ENCODE results near the gene IFT20. TPM values are rescaled to one million over a fixed set of nuclear protein-coding genes. Genes with fewer than 3 reads are reported as not detected.

IFT20 gene
- total RNA-seq, 4 donors from 2014 or later = 34.1 to 56.5 (median 51.4) TPM

GRCh38 chr17:28290703-28291102, 44.6 kb downstream of the IFT20 start:
- Histone ChIP-seq H3K27ac (no peak overlapping the region), H3K9me3 (no peaks in the 10 kb centered on the region), H3K4me3 (no peak overlapping the region), H3K27me3 (peaks cover 10% of the 10 kb centered on the region), H3K36me3 (no peaks in the 10 kb centered on the region), H3K4me1 (no peaks in the 10 kb centered on the region)
- WGBS, 2 donors (ENCODE audit: low coverage in 1 of 2) = 82% methylated on average over 2 of the region's 2 CpGs; no CpG with 5 or more reads in 1 of the 2 donors
- ATAC-seq = no peak
- TF ChIP-seq POLR2AphosphoS5 (IDR thresholded peaks at IDR 0.05) (no peak), POLR2A (IDR thresholded peaks at IDR 0.05) (no peak), CTCF (IDR thresholded peaks at IDR 0.05) (no peak), EP300 (IDR thresholded peaks at IDR 0.05) (no peak)

GRCh38 chr17:28285965-28286364, 49.3 kb downstream of the IFT20 start:
- WGBS, 2 donors (ENCODE audit: low coverage in 1 of 2) = 54 to 74% methylated on average over 2 of the region's 2 CpGs
- no peak for ATAC-seq
- Histone ChIP-seq H3K4me3 (no peak overlapping the region), H3K9me3 (no peaks in the 10 kb centered on the region), H3K4me1 (no peaks in the 10 kb centered on the region), H3K27ac (no peak overlapping the region), H3K36me3 (no peaks in the 10 kb centered on the region), H3K27me3 (no peaks in the 10 kb centered on the region)
- TF ChIP-seq EP300 (IDR thresholded peaks at IDR 0.05) (no peak), CTCF (IDR thresholded peaks at IDR 0.05) (no peak), POLR2AphosphoS5 (IDR thresholded peaks at IDR 0.05) (no peak), POLR2A (IDR thresholded peaks at IDR 0.05) (no peak)

GRCh38 chr17:28282596-28282995, 52.7 kb downstream of the IFT20 start:
- TF ChIP-seq POLR2A (IDR thresholded peaks at IDR 0.05) (no peak), CTCF (IDR thresholded peaks at IDR 0.05) (no peak), POLR2AphosphoS5 (IDR thresholded peaks at IDR 0.05) (no peak), EP300 (IDR thresholded peaks at IDR 0.05) (no peak)
- ATAC-seq = no peak
- Histone ChIP-seq H3K36me3 (no peaks in the 10 kb centered on the region), H3K4me1 (no peaks in the 10 kb centered on the region), H3K9me3 (no peaks in the 10 kb centered on the region), H3K4me3 (no peak overlapping the region), H3K27ac (no peak overlapping the region), H3K27me3 (no peaks in the 10 kb centered on the region)
- 61 to 76% methylated on average over 6 to 7 of the region's 7 CpGs for WGBS, 2 donors (ENCODE audit: low coverage in 1 of 2)

GRCh38 chr17:28280826-28281225, 54.4 kb downstream of the IFT20 start:
- no peaks in the 10 kb centered on the region for H3K9me3 ChIP-seq
- ATAC-seq = no peak
- TF ChIP-seq POLR2AphosphoS5 (IDR thresholded peaks at IDR 0.05) (no peak), POLR2A (IDR thresholded peaks at IDR 0.05) (no peak), EP300 (IDR thresholded peaks at IDR 0.05) (no peak), CTCF (IDR thresholded peaks at IDR 0.05) (no peak)
- WGBS, 2 donors (ENCODE audit: low coverage in 1 of 2) = 85 to 90% methylated on average over 3 of the region's 3 CpGs
- no peaks in the 10 kb centered on the region for H3K4me1 ChIP-seq
- no peak overlapping the region for H3K4me3 ChIP-seq
- H3K27ac ChIP-seq = no peak overlapping the region
- no peaks in the 10 kb centered on the region for H3K36me3 ChIP-seq
- peaks cover 10% of the 10 kb centered on the region for H3K27me3 ChIP-seq

GRCh38 chr17:28279411-28279810, 55.9 kb downstream of the IFT20 start:
- H3K9me3 ChIP-seq = no peaks in the 10 kb centered on the region

More at GRCh38 chr17:28279411-28279810, 55.9 kb downstream of the IFT20 start:
- no peak for TF ChIP-seq POLR2AphosphoS5 (IDR thresholded peaks at IDR 0.05)
- Histone ChIP-seq H3K36me3 (no peaks in the 10 kb centered on the region), H3K27me3 (peaks cover 15% of the 10 kb centered on the region), H3K4me3 (no peak overlapping the region), H3K4me1 (no peaks in the 10 kb centered on the region), H3K27ac (no peak overlapping the region)
- ATAC-seq = no peak
- 69 to 78% methylated on average over 3 to 6 of the region's 6 CpGs for WGBS, 2 donors (ENCODE audit: low coverage in 1 of 2)

Other genes starting within 250 kb of the IFT20 start
- gene TMEM97, start 16.3 kb downstream of the IFT20 start, total RNA-seq = 1 to 10 TPM; 4.5 to 9.2 (median 7.2) TPM
- 10 to 100 TPM; 19.1 to 53.2 (median 30.4) TPM for gene TNFAIP1, start 289 bp upstream of the IFT20 start, total RNA-seq
- 100 to 1,000 TPM in 1 of 4 donors, 10 to 100 TPM in 3; 71.1 to 108 (median 77.8) TPM for gene POLDIP2, start 22.1 kb upstream of the IFT20 start, total RNA-seq
- not detected for gene SEBOX, start 29.7 kb upstream of the IFT20 start, total RNA-seq
- under 1 TPM in 3 of 4 donors, not detected in 1; 0.27 to 0.47 (median 0.27) TPM for gene VTN, start 34.8 kb upstream of the IFT20 start, total RNA-seq
- 10 to 100 TPM in 3 of 4 donors, 1 to 10 TPM in 1; 9.0 to 26.2 (median 20.6) TPM for gene SARM1, start 36.2 kb upstream of the IFT20 start, total RNA-seq
- gene SLC46A1, start 70.7 kb upstream of the IFT20 start, total RNA-seq = 1 to 10 TPM; 7.9 to 9.7 (median 8.4) TPM
- under 1 TPM in 1 of 4 donors, not detected in 3; 0.37 TPM for gene SLC13A2, start 138.2 kb upstream of the IFT20 start, total RNA-seq
- gene FOXN1, start 170.9 kb upstream of the IFT20 start, total RNA-seq = under 1 TPM in 1 of 4 donors, not detected in 3; 0.15 TPM
- 10 to 100 TPM; 17.5 to 28.7 (median 20.3) TPM for gene UNC119, start 217.2 kb upstream of the IFT20 start, total RNA-seq
- 10 to 100 TPM; 40.8 to 90.4 (median 64.5) TPM for gene PIGS, start 236.1 kb upstream of the IFT20 start, total RNA-seq
- 10 to 100 TPM; 29.1 to 46.5 (median 37.7) TPM for gene ALDOC, start 241.4 kb upstream of the IFT20 start, total RNA-seq

Measured in gastroesophageal sphincter (tissue), 4 donors.